ENCODE measurements around the gene CAGE1.

DNA sequence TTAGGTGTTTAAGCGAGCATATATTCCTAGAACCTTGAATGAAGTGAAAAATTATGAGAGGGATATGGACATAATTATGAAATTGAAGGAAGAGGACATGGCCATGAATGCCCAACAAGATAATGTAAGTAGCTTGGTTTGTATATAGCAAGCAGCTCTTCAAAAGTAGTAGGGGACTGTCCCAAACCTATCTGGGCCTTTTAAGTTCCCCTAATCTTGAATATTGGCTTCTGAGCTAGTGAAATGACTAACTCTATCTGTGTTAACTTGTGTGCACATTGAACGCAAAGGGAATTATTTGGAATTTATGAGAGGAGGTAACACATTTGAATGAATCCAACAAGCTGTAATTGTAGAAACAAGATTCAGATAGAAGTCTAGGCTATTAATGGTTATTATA is 21.8 kb upstream of the CAGE1 start:
- TF ChIP-seq, protein P1, sequence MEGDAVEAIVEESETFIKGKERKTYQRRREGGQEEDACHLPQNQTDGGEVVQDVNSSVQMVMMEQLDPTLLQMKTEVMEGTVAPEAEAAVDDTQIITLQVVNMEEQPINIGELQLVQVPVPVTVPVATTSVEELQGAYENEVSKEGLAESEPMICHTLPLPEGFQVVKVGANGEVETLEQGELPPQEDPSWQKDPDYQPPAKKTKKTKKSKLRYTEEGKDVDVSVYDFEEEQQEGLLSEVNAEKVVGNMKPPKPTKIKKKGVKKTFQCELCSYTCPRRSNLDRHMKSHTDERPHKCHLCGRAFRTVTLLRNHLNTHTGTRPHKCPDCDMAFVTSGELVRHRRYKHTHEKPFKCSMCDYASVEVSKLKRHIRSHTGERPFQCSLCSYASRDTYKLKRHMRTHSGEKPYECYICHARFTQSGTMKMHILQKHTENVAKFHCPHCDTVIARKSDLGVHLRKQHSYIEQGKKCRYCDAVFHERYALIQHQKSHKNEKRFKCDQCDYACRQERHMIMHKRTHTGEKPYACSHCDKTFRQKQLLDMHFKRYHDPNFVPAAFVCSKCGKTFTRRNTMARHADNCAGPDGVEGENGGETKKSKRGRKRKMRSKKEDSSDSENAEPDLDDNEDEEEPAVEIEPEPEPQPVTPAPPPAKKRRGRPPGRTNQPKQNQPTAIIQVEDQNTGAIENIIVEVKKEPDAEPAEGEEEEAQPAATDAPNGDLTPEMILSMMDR (IDR thresholded peaks at IDR 0.05), result no peak
- TF ChIP-seq POLR2A (IDR thresholded peaks at IDR 0.05), result no peak
- TF ChIP-seq POLR2AphosphoS5 (IDR thresholded peaks at IDR 0.05), result no peak
- TF ChIP-seq EP300 (IDR thresholded peaks at IDR 0.05), result no peak

All from stomach (tissue), 4 donors.